Stimulated activated CD4-positive, alpha-beta T cell treated with anti-CD3 and anti-CD28 coated beads, Interleukin-15, amount 100 ng/mL, for 48 hours (primary cell): Measurements from ENCODE around the gene ANKRD28.
"Not testable (repeated sequence)": the region's sequence is repeated elsewhere in the genome, so short reads cannot be mapped to it uniquely, and the experiment has no call there.

ENCODE experiments used
- DNase-seq, 2 donors: peaks; one replicate each; pipeline ENCODE4 v3.0.0-alpha.2; 2020; ENCODE audit warnings: low read depth in 2 of 2

Gene ANKRD28

GRCh38 chr3:15771444-15771843 lies 26.3 kb downstream of the ANKRD28 start:
- no peak for DNase-seq

DNA sequence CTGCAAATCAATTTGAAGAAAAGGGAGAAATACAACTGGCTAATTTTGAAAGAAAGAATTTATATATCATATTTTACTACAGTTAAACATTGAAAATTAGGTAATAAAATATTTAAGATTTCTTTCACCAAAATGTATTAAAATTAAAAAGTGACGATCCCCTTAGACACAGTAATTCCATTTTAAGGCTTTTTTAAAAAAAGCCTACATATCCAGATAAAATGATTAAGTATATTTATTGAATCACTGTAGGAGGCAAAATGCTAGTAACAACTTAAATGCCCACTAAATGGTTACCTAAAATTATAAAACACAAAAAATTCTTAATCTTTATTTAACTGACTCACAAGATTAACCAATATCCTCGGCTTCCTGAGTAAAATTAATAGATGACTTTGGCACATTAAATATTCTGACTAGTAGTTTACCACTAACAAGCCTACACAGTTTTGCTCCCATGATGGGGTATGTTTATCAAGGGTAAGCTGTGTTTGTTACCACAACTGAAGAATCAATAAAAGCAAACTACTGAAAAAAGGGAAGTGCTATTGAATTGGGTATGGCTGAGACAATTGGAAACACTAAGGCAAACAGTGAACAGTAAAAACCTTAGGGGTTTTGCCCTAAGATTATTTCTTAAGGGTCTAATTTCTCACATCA lies 28.4 kb downstream of the ANKRD28 start:
- DNase-seq = no peak

DNA sequence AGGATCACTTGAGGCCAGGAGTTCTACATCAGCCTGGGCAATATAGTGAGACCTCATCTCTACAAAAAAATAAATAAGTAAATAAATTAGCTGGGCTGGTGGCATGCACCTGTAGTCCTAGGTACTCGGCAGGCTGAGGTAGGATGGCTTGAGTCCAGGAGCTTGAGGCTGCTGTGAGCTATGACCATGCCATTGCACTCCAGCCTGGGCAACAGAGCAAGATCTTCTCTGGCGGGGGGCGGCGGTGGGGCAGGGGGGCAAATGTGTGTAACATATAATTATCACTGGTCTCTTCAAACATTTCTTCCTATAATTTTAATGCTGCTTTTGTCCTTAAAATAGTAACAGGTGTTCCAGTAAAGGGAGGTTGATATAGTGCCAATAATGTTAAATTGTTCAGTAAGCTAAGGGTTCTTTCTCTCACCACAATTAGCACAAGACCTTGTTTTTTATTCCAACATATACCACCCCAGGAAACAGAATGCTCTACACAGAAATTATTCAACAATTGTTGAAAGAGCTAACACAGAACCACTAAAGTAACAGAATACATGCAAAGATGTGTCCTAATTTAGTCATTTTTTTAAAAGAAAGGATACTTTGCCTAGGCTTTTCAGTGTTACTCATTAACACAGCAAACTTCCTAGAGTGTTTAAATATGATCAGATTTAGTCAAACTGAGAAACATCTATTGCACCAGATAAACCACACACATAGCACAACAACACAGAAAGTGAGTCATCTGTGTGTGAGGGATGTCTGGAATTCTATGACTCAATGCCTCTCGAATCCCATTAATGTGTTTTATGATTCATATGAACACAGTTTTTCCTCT lies 29.1 kb downstream of the ANKRD28 start:
- DNase-seq = no peak

GRCh38 chr3:15766406-15766805 lies 31.4 kb downstream of the ANKRD28 start:
- no peak for DNase-seq

- no peak for DNase-seq
These were observed 39.5 kb downstream of the ANKRD28 start for GRCh38 chr3:15758295-15758694.

DNA sequence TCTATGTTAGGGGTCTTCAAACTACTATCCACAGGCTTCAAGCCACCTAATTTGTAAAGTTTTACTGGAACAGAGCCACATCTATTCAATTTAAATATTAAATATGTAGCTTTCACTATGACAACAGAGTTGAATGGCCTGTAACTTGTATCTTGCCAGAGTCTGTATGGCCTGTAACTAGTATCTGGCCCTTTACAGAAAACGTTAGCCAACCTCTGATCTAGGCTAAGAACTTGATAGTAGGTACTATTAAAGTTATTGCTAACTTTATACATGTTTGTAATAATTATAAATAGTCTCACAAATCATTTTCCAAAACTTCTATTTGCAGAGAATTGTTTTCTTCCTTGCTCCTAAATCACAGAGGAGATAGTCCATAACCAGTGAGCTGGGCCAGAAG lies 40.0 kb downstream of the ANKRD28 start:
- no peak for DNase-seq

- no peak for DNase-seq
These were observed 41.3 kb downstream of the ANKRD28 start for GRCh38 chr3:15756505-15756904.

- DNase-seq = no peak
These were observed 42.0 kb downstream of the ANKRD28 start for GRCh38 chr3:15755780-15756179.

- no peak for DNase-seq
These were observed 42.6 kb downstream of the ANKRD28 start for GRCh38 chr3:15755181-15755580.

- no peak for DNase-seq
These were observed 43.7 kb downstream of the ANKRD28 start for GRCh38 chr3:15754047-15754446.

DNA sequence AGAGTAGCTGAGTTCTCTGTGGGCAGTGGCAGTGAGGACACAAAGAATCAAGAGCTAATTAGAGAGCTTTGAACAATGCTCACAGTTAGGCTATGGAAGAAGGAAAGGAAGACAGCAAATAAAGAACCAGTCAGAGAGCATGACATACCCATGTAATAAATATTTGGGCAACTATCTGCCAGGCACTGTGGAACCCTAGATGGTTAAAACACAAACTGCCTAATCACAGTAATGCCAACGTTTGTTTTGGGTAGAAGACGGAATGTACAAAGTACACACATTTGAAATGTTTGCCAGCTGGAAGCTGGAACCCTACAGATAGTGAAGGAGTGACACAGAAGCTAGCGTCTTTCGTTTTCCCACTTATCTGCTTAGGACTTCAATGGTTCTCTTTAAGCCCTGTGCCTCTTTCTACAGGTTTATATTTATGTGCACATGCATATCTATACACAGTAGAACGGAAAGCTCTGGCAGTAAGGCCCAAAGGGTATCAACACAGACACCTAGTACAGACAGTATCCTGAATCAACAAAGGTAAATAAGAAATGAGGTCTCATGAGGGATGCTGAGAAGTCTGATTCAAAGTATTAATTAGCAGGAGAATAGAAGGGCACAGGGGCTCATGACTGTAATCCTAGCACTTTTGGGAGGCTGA lies 44.6 kb downstream of the ANKRD28 start:
- DNase-seq = no peak

DNA sequence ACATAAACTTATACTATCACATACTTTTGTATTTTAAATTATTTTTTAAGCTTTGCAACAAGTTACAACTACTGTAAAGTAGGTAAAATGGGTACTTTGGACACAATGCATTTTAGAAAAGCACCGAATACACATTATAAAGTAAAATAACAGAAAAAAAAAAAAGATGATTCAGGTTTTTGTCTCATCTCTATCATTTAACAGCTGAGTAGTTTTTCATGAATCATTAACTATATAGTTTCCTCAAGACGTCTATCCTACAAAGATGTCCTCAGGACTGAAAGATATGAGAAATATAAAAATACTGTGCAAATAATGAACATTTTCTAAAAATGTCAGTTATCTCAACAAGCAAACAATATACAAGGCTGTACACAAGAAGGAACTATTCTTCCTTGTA lies 46.9 kb downstream of the ANKRD28 start:
- DNase-seq = no peak

- no peak for DNase-seq
These were observed 47.6 kb downstream of the ANKRD28 start for GRCh38 chr3:15750143-15750542.

GRCh38 chr3:15745896-15746295 lies 51.9 kb downstream of the ANKRD28 start:
- DNase-seq = not testable (repeated sequence)

- DNase-seq = no peak
These were observed 53.6 kb downstream of the ANKRD28 start for GRCh38 chr3:15744176-15744575.

GRCh38 chr3:15743587-15744009 lies 54.2 kb downstream of the ANKRD28 start:
- DNase-seq = no peak

- not testable (repeated sequence) for DNase-seq
These were observed 55.5 kb downstream of the ANKRD28 start for GRCh38 chr3:15742236-15742635.

DNA sequence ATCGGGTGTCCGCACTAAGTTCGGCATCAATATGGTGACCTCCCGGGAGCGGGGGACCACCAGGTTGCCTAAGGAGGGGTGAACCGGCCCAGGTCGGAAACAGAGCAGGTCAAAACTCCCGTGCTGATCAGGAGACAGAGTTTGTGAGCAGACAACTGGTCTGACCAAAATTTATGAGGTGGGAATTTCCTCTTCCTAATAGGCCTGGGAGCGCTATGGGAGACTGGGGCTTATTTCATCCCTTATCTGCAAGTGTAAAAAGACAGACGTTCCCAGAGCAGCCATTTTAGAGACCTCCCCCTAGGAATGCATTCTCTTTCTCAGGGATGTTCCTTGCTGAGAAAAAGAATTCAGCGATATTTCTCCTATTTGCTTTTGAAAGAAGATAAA lies 59.2 kb downstream of the ANKRD28 start:
- DNase-seq = not testable (repeated sequence)

DNA sequence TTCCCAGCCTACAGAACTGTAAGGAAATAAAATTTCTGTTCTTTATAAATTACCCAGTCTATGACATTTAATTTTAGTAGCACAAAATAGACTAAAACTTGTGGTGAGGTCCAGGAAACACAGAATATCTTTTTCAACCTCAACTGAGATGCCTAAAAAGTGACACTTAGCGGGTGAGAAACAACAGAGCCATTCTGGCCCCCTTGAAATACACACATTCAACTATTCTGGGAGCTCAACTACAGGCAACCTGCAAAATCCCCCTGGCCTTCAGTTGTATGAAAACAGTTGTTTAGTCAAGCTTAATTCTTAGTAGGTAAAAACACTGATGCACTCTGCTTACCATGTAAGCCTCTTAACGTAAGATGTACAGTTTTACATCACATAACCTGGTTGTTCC lies 66.8 kb downstream of the ANKRD28 start:
- DNase-seq = no peak

GRCh38 chr3:15728766-15729165 lies 69.0 kb downstream of the ANKRD28 start:
- no peak for DNase-seq

- no peak for DNase-seq
These were observed 70.9 kb downstream of the ANKRD28 start for GRCh38 chr3:15726881-15727280.

GRCh38 chr3:15726043-15726442 lies 71.7 kb downstream of the ANKRD28 start:
- DNase-seq = no peak

DNA sequence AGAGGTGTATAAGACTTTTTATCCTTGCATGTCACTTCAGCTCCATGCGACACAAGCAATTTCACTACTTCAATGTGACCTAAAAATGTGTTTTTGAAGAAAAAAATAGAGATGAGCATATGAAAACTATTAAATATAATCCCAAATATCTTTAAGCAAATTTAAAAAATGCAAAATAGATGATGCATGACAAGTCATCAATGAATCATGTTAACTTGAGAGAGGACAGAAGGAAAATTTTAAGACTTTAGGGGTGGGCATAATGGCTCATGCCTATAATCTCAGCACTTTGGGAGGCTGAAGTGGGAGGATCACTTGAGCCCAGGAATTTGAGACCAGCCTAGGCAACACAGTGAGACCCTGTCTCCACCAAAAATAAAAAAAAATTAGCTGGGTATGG lies 73.3 kb downstream of the ANKRD28 start:
- no peak for DNase-seq
